Endothelial cell of umbilical vein (primary cell): ENCODE measurements around the gene ZDHHC14. TPM values are rescaled to one million over a fixed set of nuclear protein-coding genes. Genes with fewer than 3 reads are reported as not detected.

Experiments used
- BruUV-seq: library from RNA; stranded (reverse); fragments of 400-500 nt; replicated peaks from 2 replicates; lab custom pipeline; 2021; lab: Mats Ljungman, UMichigan
- CTCF ChIA-PET: fragments of 300-600, 350-600 bp; sonication (Branson Sonifier 250); formaldehyde crosslinking; loops from one replicate; lab custom pipeline; 2021; ENCODE audit warnings: antibody characterized with exemption, inconsistent platforms; lab: Charles Lee
- POLR2A ChIA-PET: fragments of 300-600, 350-600 bp; sonication (Branson Sonifier 250); formaldehyde crosslinking; loops from one replicate; lab custom pipeline; 2021; ENCODE audit warnings: antibody characterized with exemption, inconsistent platforms; lab: Charles Lee
- DNase-seq: peaks from one replicate; pipeline ENCODE4 v3.0.0-alpha.2; 2011; ENCODE audit warnings: low read depth, low spot score
- FAIRE-seq: peaks from 2 replicates; lab custom pipeline; 2011; peaks lifted over from hg19 to GRCh38; lab: Jason Lieb, UNC
- H2AFZ ChIP-seq: 2 replicates; pipeline ENCODE4 v1.6.0; 2012; ENCODE audit warnings: low read depth, low read length, control low read depth, inconsistent platforms
- H3K27ac ChIP-seq: 2 replicates; pipeline ENCODE4 v1.5.1; 2011; ENCODE audit warnings: low read depth, mild to moderate bottlenecking, control low read depth, low read length, moderate library complexity; ENCODE audit not compliant: insufficient read depth
- H3K27me3 ChIP-seq, 2 experiments: 2 replicates each; pipeline versions ENCODE4 v1.6.0 to v1.6.1; 2011; ENCODE audit warnings: low read length in 2 of 2, mixed read lengths in 1 of 2; ENCODE audit not compliant: control insufficient read depth in 2 of 2, insufficient read depth in 2 of 2
- H3K36me3 ChIP-seq, 2 experiments: 2 replicates in 1 of 2; 3 replicates in 1 of 2; pipeline ENCODE4 v1.5.1; 2011; ENCODE audit warnings: low read length in 2 of 2, mild to moderate bottlenecking in 1 of 2, moderate library complexity in 1 of 2; ENCODE audit not compliant: control insufficient read depth in 2 of 2, insufficient read depth in 2 of 2; ENCODE audit errors: extremely low read depth in 1 of 2
- H3K4me1 ChIP-seq: 3 replicates; pipeline ENCODE4 v1.5.1; 2011; ENCODE audit warnings: mild to moderate bottlenecking, low read length; ENCODE audit not compliant: control insufficient read depth, insufficient read depth; ENCODE audit errors: extremely low read depth
- H3K4me2 ChIP-seq: 2 replicates; pipeline ENCODE4 v1.6.1; 2011; ENCODE audit warnings: low read length, control low read depth, mixed read lengths; ENCODE audit not compliant: insufficient read depth
- H3K4me3 ChIP-seq, 3 experiments: fragments of 200-600 bp in 1 of 3; sonication (generic), shearing (Covaris generic) in 1 of 3; replicated peaks in 1 of 3; 2 replicates each; pipeline ENCODE4 v1.5.1; 2011 to 2016; ENCODE audit warnings: control low read depth in 3 of 3, low read length in 3 of 3, mild to moderate bottlenecking in 2 of 3, inconsistent platforms in 1 of 3, low read depth in 1 of 3, moderate library complexity in 1 of 3; ENCODE audit not compliant: insufficient read depth in 1 of 3
- H3K79me2 ChIP-seq: 2 replicates; pipeline ENCODE4 v1.6.0; 2012; ENCODE audit warnings: low read length, inconsistent platforms; ENCODE audit not compliant: control insufficient read depth, insufficient read depth
- H3K9ac ChIP-seq: replicated peaks from 2 replicates; pipeline ENCODE3; 2011; ENCODE audit warnings: low read length, control low read depth; ENCODE audit not compliant: insufficient read depth; ENCODE audit errors: extremely low read depth
- H3K9me1 ChIP-seq: replicated peaks from 3 replicates; pipeline ENCODE4 v1.6.0; 2011; ENCODE audit warnings: mild to moderate bottlenecking, low read length; ENCODE audit not compliant: control insufficient read depth, insufficient read depth; ENCODE audit errors: extremely low read depth
- H3K9me3 ChIP-seq: replicated peaks from 2 replicates; pipeline ENCODE4 v1.5.1; 2012; ENCODE audit warnings: low read length, inconsistent platforms; ENCODE audit not compliant: control insufficient read depth, insufficient read depth
- H4K20me1 ChIP-seq: replicated peaks from 2 replicates; pipeline ENCODE3; 2011; ENCODE audit warnings: mild to moderate bottlenecking, low read length; ENCODE audit not compliant: control insufficient read depth, insufficient read depth; ENCODE audit errors: extremely low read depth
- EZH2 ChIP-seq: IDR thresholded peaks from 2 replicates; pipeline ENCODE4 v1.6.1; 2012; ENCODE audit warnings: borderline replicate concordance, low read depth, mild to moderate bottlenecking, moderate library complexity, low read length, inconsistent platforms; ENCODE audit not compliant: severe bottlenecking
- FOS ChIP-seq: IDR thresholded peaks from 2 replicates; pipeline ENCODE4 v1.6.1; 2011; ENCODE audit warnings: mild to moderate bottlenecking, low read length, moderate library complexity, borderline replicate concordance; ENCODE audit not compliant: insufficient read depth
- GATA2 ChIP-seq: IDR thresholded peaks from 2 replicates; pipeline ENCODE4 v1.7.0; 2011; ENCODE audit warnings: low read depth, mild to moderate bottlenecking, moderate library complexity, mixed read lengths, low read length; ENCODE audit not compliant: insufficient read length, insufficient read depth
- JUN ChIP-seq: IDR thresholded peaks from 2 replicates; pipeline ENCODE4 v1.6.1; 2011; ENCODE audit warnings: borderline replicate concordance, low read depth; ENCODE audit not compliant: insufficient read length, insufficient read depth
- MYC ChIP-seq: IDR thresholded peaks from one replicate; pipeline ENCODE4 v1.6.1; 2011; ENCODE audit warnings: mild to moderate bottlenecking, low read depth, low read length
- POLR2A ChIP-seq: IDR thresholded peaks from 2 replicates; pipeline ENCODE4 v1.6.1; 2012; ENCODE audit warnings: low read depth, mild to moderate bottlenecking, control low read depth, low read length
- POLR2AphosphoS5 ChIP-seq: IDR thresholded peaks from 2 replicates; pipeline ENCODE4 v1.6.1; 2012; ENCODE audit warnings: low read depth, mild to moderate bottlenecking, control low read depth, low read length, moderate library complexity; ENCODE audit not compliant: insufficient read depth
- dilution Hi-C: fragments of 300-500 bp; cut with MboI; formaldehyde crosslinking; loops from one replicate; pipeline ENCODE4 v1.15.0; 2019; ENCODE audit warnings: low sequenced_read_pairs; ENCODE audit not compliant: extremely low pct_ligation_motif_present
- intact Hi-C: fragments of 100-400 bp; cut with micrococcal nuclease; formaldehyde crosslinking; loops from one replicate; pipeline ENCODE4 v1.10.0; 2022
- polyA plus RNA-seq, 4 experiments: library from polyadenylated mRNA; depleted of rRNA in 3 of 4; stranded (reverse) in 3 of 4; unstranded in 1 of 4; fragments of >200 nt; gene quantifications; 2 replicates each; pipeline versions ENCODE4 v1.2.1 to v1.2.3, GENCODE V29; 2011 to 2012; ENCODE audit warnings: missing spikeins in 1 of 4
- total RNA-seq: library from RNA; stranded (reverse); gene quantifications from 2 replicates; pipeline ENCODE4 v1.2.3, GENCODE V29; 2021
- TF ChIP-seq, protein P1 (sequence below): IDR thresholded peaks from 2 replicates; pipeline ENCODE4 v1.6.1; 2011; ENCODE audit not compliant: insufficient read depth, insufficient read length
- TF ChIP-seq, protein P2 (sequence below), 2 donors: IDR thresholded peaks; 1 replicate in 1 of 2; 2 replicates in 1 of 2; pipeline ENCODE4 v1.5.1; 2011; ENCODE audit warnings: low read length in 2 of 2, mild to moderate bottlenecking in 2 of 2, moderate library complexity in 2 of 2, control low read depth in 1 of 2, inconsistent platforms in 1 of 2, low read depth in 1 of 2; ENCODE audit not compliant: insufficient read depth in 1 of 2; ENCODE audit errors: extremely low read depth in 1 of 2

ZDHHC14 gene
- total and polyA plus RNA-seq, 2 donors (not counting 3 experiments of a cell fraction or from before 2014, with no cell fraction given), result 23.0 to 25.6 TPM

DNA sequence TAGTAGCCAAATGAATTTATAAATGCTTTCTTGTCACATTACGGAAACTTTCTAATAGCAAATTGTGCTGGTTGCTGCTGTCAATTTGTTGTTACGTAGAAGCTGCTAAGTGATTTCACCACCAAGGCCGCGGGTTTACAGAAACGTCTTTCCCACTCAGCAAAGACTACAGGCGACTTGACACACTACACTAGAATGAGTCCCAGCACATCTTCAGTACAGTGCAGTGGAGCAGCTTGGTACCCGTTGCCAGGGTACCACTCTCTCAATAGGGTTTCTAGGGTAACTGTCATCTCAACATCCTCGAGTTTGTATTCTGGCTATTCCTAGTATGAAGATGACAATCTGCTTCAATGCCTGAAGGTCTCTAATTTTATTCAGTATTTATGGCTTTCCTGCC lies 22.7 kb upstream of the ZDHHC14 start:
- H3K4me1 ChIP-seq, result no peaks in the 10 kb centered on the region
- no peak overlapping the region for H2AFZ ChIP-seq
- intact Hi-C loops, result no loop called here
- no peak for FAIRE-seq
- no peak overlapping the region for H3K27ac ChIP-seq
- ChIA-PET POLR2A (no interaction called here), CTCF (no interaction called here)
- no peaks in the 10 kb centered on the region for H3K79me2 ChIP-seq
- DNase-seq, result no peak
- no peak overlapping the region for H3K9ac ChIP-seq
- peaks cover 8 to 13% of the 10 kb centered on the region in 2 experiments for H3K27me3 ChIP-seq
- H3K9me1 ChIP-seq, result no peaks in the 10 kb centered on the region
- H3K36me3 ChIP-seq, result no peaks in the 10 kb centered on the region
- dilution Hi-C loops, result no loop called here
- no peak overlapping the region for H3K4me3 ChIP-seq
- H4K20me1 ChIP-seq, result no peaks in the 10 kb centered on the region
- no peaks in the 10 kb centered on the region for H3K9me3 ChIP-seq
- no peak overlapping the region for H3K4me2 ChIP-seq
- no TSS peak for BruUV-seq
- no peak for TF ChIP-seq EZH2
- TF ChIP-seq POLR2AphosphoS5, result no peak
- no peak for TF ChIP-seq FOS
- TF ChIP-seq, protein P1, sequence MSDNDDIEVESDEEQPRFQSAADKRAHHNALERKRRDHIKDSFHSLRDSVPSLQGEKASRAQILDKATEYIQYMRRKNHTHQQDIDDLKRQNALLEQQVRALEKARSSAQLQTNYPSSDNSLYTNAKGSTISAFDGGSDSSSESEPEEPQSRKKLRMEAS, result no peak
- no peak for TF ChIP-seq POLR2A
- TF ChIP-seq GATA2, result no peak
- no peak for TF ChIP-seq JUN
- TF ChIP-seq, protein P2, sequence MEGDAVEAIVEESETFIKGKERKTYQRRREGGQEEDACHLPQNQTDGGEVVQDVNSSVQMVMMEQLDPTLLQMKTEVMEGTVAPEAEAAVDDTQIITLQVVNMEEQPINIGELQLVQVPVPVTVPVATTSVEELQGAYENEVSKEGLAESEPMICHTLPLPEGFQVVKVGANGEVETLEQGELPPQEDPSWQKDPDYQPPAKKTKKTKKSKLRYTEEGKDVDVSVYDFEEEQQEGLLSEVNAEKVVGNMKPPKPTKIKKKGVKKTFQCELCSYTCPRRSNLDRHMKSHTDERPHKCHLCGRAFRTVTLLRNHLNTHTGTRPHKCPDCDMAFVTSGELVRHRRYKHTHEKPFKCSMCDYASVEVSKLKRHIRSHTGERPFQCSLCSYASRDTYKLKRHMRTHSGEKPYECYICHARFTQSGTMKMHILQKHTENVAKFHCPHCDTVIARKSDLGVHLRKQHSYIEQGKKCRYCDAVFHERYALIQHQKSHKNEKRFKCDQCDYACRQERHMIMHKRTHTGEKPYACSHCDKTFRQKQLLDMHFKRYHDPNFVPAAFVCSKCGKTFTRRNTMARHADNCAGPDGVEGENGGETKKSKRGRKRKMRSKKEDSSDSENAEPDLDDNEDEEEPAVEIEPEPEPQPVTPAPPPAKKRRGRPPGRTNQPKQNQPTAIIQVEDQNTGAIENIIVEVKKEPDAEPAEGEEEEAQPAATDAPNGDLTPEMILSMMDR (IDR thresholded peaks at IDR 0.05; ENCODE audit: extremely low read depth in 1 of 2, insufficient read depth in 1 of 2, low read depth in 1 of 2, low read length in 2 of 2), result no peak
- no peak for TF ChIP-seq MYC
